ENCODE measurements around the gene CACNA1A.

GRCh38 chr19:13363245-13363644 is 143.0 kb downstream of the CACNA1A start:
- no peak for TF ChIP-seq CTCF (IDR thresholded peaks at IDR 0.05; ENCODE audit: insufficient read depth, low read length, poor library complexity, severe bottlenecking)
- TF ChIP-seq EZH2phosphoT487 (conservative IDR thresholded peaks at IDR 0.05; ENCODE audit: low read length) = no peak

Data from SU-DHL-6 (cell line).